NCI-H128 (cell line): ENCODE results near the gene PRDM16.

Experiments used
- DNase-seq: peaks from one replicate; lab custom pipeline; 2025; ENCODE audit not compliant: unreplicated experiment; lab: John Stamatoyannopoulos, UW

PRDM16 gene

GRCh38 chr1:3454811-3455618 is 386.0 kb downstream of the PRDM16 start:
- DNase-seq: peak; percentile 29

- DNase-seq: no peak
Measured at GRCh38 chr1:3455670-3456448, 386.9 kb downstream of the PRDM16 start.

GRCh38 chr1:3456449-3456963 is 387.5 kb downstream of the PRDM16 start:
- no peak for DNase-seq

GRCh38 chr1:3456964-3457909 is 388.2 kb downstream of the PRDM16 start:
- no peak for DNase-seq

GRCh38 chr1:3457910-3458883 is 389.2 kb downstream of the PRDM16 start:
- no peak for DNase-seq

GRCh38 chr1:3459051-3459908 is 390.3 kb downstream of the PRDM16 start:
- no peak for DNase-seq

GRCh38 chr1:3459940-3460671 is 391.1 kb downstream of the PRDM16 start:
- no peak for DNase-seq

- DNase-seq: no peak
Measured at GRCh38 chr1:3460672-3461131, 391.7 kb downstream of the PRDM16 start.

- no peak for DNase-seq
Measured at GRCh38 chr1:3461238-3461933, 392.4 kb downstream of the PRDM16 start.

GRCh38 chr1:3461934-3462275 is 392.9 kb downstream of the PRDM16 start:
- no peak for DNase-seq

GRCh38 chr1:3462356-3463012 is 393.5 kb downstream of the PRDM16 start:
- DNase-seq: no peak

GRCh38 chr1:3463013-3463385 is 394.0 kb downstream of the PRDM16 start:
- DNase-seq: no peak

- no peak for DNase-seq
Measured at GRCh38 chr1:3463408-3463863, 394.4 kb downstream of the PRDM16 start.

GRCh38 chr1:3463891-3464648 is 395.1 kb downstream of the PRDM16 start:
- DNase-seq: no peak

GRCh38 chr1:3464649-3465025 is 395.6 kb downstream of the PRDM16 start:
- DNase-seq: no peak
